Testis (tissue), 3 donors: ENCODE results near the gene NDRG3. TPM values are rescaled to one million over a fixed set of nuclear protein-coding genes. Genes with fewer than 3 reads are reported as not detected.

Experiments
- DNase-seq: peaks from one replicate; pipeline ENCODE4 v3.0.0-alpha.2; 2019
- H3K27ac ChIP-seq, 2 donors: fragments of 200-600 bp; sonication (generic); one replicate each; pipeline ENCODE4 v1.5.1; 2019
- H3K27me3 ChIP-seq: fragments of 200-600 bp; sonication (generic); one replicate; pipeline ENCODE4 v1.5.1; 2019
- H3K36me3 ChIP-seq: fragments of 200-600 bp; sonication (generic); one replicate; pipeline ENCODE4 v1.5.1; 2017; ENCODE audit warnings: low read depth; ENCODE audit errors: missing control alignments
- H3K4me1 ChIP-seq: fragments of 200-600 bp; sonication (generic); one replicate; pipeline ENCODE4 v1.5.1; 2019
- H3K4me3 ChIP-seq, 2 donors: fragments of 200-600 bp; sonication (generic); one replicate each; pipeline ENCODE4 v1.5.1; 2017 to 2019
- H3K9me3 ChIP-seq: fragments of 200-600 bp; sonication (generic); one replicate; pipeline ENCODE4 v1.5.1; 2017
- POLR2A ChIP-seq: fragments of 450-650 bp; IDR thresholded peaks from one replicate; pipeline ENCODE4 v1.6.1; 2017; ENCODE audit warnings: antibody characterized with exemption, mild to moderate bottlenecking, moderate library complexity
- WGBS, 2 donors: methylation state at CpG; one replicate each; pipeline ENCODE4 v1.1.5; 2018; 5-methylcytosine and 5-hydroxymethylcytosine counted together
- intact Hi-C: fragments of 100-400 bp; cut with DNase I; formaldehyde crosslinking; loops from one replicate; pipeline ENCODE4 v1.15.1; 2023; ENCODE audit warnings: low total_unique reads
- polyA plus RNA-seq: library from polyadenylated mRNA; stranded (reverse); fragments of 350-450 nt; fragmentation: Illumina TruSeq; extraction: RNeasy Lipid Tissue Mini Kit (QIAGEN cat#74804); gene quantifications from one replicate; pipeline ENCODE4 v1.2.3, GENCODE V29; 2014; ENCODE audit warnings: low read depth, low replicate concordance; ENCODE audit not compliant: insufficient read depth
- total RNA-seq, 2 donors: library from RNA; depleted of rRNA; stranded (reverse); fragments of >200 nt; gene quantifications; one replicate each; pipeline ENCODE4 v1.2.3, GENCODE V29; 2016
- TF ChIP-seq, protein P1 (sequence below), 3 experiments: fragments of 450-650 bp in 2 of 3; fragments of 200-600 bp in 1 of 3; sonication (generic) in 1 of 3; IDR thresholded peaks; one replicate each; pipeline ENCODE4 v1.5.1; 2016 to 2019; ENCODE audit warnings: antibody characterized with exemption in 3 of 3, mild to moderate bottlenecking in 2 of 3, moderate library complexity in 1 of 3

The NDRG3 gene
- total and polyA plus RNA-seq, 3 donors from 2014 or later, result 65.3 to 202 (median 70.7) TPM

DNA sequence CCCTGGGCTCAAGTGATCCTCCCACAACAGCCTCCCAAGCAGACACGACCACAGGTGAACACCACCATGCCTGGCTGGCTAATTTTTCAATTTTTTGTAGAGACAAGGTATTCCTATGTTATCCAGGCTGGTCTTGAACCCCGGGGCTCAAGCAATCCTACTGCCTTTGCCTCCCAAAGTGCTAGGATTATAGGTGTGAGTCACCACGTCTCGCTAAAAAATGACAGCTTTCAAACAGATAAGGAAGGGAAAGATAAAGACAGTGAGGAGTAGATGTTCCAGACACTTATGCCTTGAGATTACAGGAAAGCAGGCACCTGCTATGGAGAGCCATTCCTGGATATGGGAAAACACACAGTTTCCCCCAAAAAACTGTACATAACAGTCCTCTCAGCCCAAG is 58.9 kb downstream of the NDRG3 start:
- H3K9me3 ChIP-seq, result no peaks in the 10 kb centered on the region
- no peak for DNase-seq
- H3K27ac ChIP-seq, result no peak overlapping the region
- H3K36me3 ChIP-seq, result no peaks in the 10 kb centered on the region
- 80 to 88% methylated on average over 4 of the region's 4 CpGs for WGBS, 2 donors
- no peaks in the 10 kb centered on the region for H3K27me3 ChIP-seq
- H3K4me3 ChIP-seq, result no peak overlapping the region
- TF ChIP-seq POLR2A, result no peak
- TF ChIP-seq, protein P1, sequence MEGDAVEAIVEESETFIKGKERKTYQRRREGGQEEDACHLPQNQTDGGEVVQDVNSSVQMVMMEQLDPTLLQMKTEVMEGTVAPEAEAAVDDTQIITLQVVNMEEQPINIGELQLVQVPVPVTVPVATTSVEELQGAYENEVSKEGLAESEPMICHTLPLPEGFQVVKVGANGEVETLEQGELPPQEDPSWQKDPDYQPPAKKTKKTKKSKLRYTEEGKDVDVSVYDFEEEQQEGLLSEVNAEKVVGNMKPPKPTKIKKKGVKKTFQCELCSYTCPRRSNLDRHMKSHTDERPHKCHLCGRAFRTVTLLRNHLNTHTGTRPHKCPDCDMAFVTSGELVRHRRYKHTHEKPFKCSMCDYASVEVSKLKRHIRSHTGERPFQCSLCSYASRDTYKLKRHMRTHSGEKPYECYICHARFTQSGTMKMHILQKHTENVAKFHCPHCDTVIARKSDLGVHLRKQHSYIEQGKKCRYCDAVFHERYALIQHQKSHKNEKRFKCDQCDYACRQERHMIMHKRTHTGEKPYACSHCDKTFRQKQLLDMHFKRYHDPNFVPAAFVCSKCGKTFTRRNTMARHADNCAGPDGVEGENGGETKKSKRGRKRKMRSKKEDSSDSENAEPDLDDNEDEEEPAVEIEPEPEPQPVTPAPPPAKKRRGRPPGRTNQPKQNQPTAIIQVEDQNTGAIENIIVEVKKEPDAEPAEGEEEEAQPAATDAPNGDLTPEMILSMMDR (IDR thresholded peaks at IDR 0.05), result no peak
- intact Hi-C loops, result no loop called here
- H3K4me1 ChIP-seq, result no peaks in the 10 kb centered on the region

DNA sequence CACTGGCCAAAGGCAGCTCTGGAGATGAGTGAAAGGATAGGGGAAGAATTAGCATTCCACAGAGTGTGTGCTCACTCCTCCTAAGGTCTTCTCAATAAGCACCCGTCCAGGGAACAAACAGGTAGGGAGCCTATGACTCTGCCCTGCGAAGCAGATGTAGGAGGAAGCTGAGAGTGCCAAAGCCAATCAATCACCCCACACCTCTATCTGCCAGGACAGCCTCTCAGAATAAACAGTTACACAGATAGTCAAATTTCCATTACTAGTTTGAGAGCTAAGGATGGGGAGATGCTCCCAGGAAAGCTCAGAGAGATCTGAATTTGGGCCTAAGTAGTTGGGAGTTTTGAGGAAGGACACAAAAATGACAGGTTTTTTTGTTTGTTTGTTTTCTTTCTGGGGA is 59.4 kb downstream of the NDRG3 start:
- intact Hi-C loops, result no loop called here
- Histone ChIP-seq H3K4me3 (no peak overlapping the region), H3K27me3 (no peaks in the 10 kb centered on the region), H3K36me3 (no peaks in the 10 kb centered on the region), H3K27ac (no peak overlapping the region), H3K9me3 (no peaks in the 10 kb centered on the region), H3K4me1 (no peaks in the 10 kb centered on the region)
- no peak for TF ChIP-seq POLR2A
- DNase-seq, result no peak
- 92 to 94% methylated on average over 2 of the region's 2 CpGs for WGBS, 2 donors

DNA sequence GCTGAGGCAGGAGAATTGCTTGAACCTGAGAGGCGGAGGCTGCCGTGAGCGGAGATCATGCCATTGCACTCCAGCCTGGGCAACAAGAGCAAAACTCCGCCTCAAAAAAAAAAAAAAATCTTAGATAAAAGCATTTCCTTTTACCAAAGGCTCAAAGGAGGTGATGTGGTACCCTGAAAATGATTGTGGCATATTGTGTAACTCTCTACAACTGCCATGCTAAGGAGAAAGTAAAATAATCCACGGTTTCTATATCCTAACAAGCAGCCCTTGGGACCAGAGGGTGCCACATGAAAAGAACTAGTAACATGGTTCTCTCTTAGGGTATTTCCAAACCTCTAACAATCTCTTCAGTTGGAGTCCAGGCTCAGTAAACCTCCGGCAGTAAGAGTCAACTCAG is 61.1 kb downstream of the NDRG3 start:
- Histone ChIP-seq H3K27ac (no peak overlapping the region), H3K9me3 (no peaks in the 10 kb centered on the region), H3K4me1 (no peaks in the 10 kb centered on the region), H3K27me3 (no peaks in the 10 kb centered on the region), H3K4me3 (no peak overlapping the region), H3K36me3 (no peaks in the 10 kb centered on the region)
- intact Hi-C loops, result no loop called here
- TF ChIP-seq POLR2A, result no peak
- TF ChIP-seq, protein P1 (IDR thresholded peaks at IDR 0.05), result no peak
- 92 to 96% methylated on average over 6 of the region's 6 CpGs for WGBS, 2 donors
- no peak for DNase-seq

DNA sequence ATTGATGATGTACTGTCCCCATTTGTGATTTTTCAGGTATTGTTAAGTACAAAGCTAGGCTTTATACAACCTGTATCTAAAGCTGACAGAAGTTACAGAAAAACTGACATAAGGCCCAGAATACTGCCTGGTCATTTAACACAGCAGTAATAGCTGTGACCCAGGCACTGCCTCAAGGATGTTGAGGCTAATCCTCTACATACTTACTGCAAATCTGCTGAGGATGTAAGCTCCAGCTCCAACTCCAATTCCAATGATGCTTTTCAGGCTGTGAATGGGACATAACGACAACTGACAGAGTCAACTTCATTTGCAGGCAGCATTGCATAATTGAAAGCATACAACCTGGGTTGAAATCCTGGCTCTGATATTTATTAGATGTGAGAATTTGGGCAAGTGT is 63.6 kb downstream of the NDRG3 start:
- WGBS, 2 donors, result 70 to 74% methylated on average over 1 of the region's 1 CpG
- no peak overlapping the region for H3K4me3 ChIP-seq
- H3K36me3 ChIP-seq, result no peaks in the 10 kb centered on the region
- no peaks in the 10 kb centered on the region for H3K4me1 ChIP-seq
- no peak for DNase-seq
- H3K9me3 ChIP-seq, result no peaks in the 10 kb centered on the region
- intact Hi-C loops, result no loop called here
- TF ChIP-seq POLR2A, result no peak
- TF ChIP-seq, protein P1 (IDR thresholded peaks at IDR 0.05), result no peak
- no peaks in the 10 kb centered on the region for H3K27me3 ChIP-seq
- H3K27ac ChIP-seq, result no peak overlapping the region

DNA sequence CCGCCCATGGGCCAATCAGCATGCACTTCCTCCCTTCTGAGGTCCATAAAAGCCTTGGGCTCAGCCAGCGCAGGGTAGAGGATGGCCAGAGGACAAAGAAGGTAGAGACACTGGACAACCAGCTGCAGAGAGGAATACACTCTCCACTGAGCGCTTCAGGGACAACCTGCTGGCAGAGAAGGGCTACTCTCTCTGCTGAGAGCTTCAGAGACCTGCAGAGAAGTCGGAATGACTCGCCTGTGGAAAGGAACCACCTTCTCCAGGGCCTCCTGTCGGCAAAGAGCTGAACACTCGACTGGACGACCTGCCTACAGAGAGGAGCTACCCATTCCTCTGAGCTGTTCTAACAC is 68.5 kb downstream of the NDRG3 start:
- WGBS, 2 donors, result 58 to 74% methylated on average over 4 to 8 of the region's 8 CpGs
- H3K36me3 ChIP-seq, result no peaks in the 10 kb centered on the region
- no peaks in the 10 kb centered on the region for H3K27me3 ChIP-seq
- no peak overlapping the region for H3K27ac ChIP-seq
- DNase-seq, result no peak
- H3K4me3 ChIP-seq, result no peak overlapping the region
- intact Hi-C loops, result no loop called here
- no peaks in the 10 kb centered on the region for H3K9me3 ChIP-seq
- TF ChIP-seq, protein P1 (IDR thresholded peaks at IDR 0.05), result no peak
- no peak for TF ChIP-seq POLR2A
- H3K4me1 ChIP-seq, result no peaks in the 10 kb centered on the region
